H1 (cell line): ENCODE measurements around the gene TRO. TPM values are rescaled to one million over a fixed set of nuclear protein-coding genes. Genes with fewer than 3 reads are reported as not detected.

Experiments
- BCL11A ChIP-seq, 2 experiments: IDR thresholded peaks; one replicate each; pipeline ENCODE4 v1.6.1; 2011; ENCODE audit warnings: low read depth in 2 of 2, low read length in 2 of 2, mild to moderate bottlenecking in 2 of 2
- polyA plus RNA-seq, 7 experiments: library from polyadenylated mRNA; depleted of rRNA in 3 of 7; stranded (reverse) in 5 of 7; unstranded in 2 of 7; fragments of >200 nt in 5 of 7; fragments of 200-250 nt in 2 of 7; gene quantifications; 1 replicate in 5 of 7; 2 replicates in 1 of 7; 4 replicates in 1 of 7; pipeline versions ENCODE4 v1.2.1 to v1.2.3, GENCODE V29; 2011 to 2013; ENCODE audit warnings: missing spikeins in 2 of 7, mixed read lengths in 2 of 7
- total RNA-seq: library from RNA; stranded (reverse); fragmentation: NEBNext Ultra II Directional; extraction: Animal tissue kit (Norgen Biotek cat#: 25700); gene quantifications from 2 replicates; pipeline ENCODE4 v1.2.1, GENCODE V29; 2021
- TF ChIP-seq, protein P1 (sequence below): IDR thresholded peaks from 2 replicates; pipeline ENCODE4 v1.6.1; 2011; ENCODE audit warnings: low read depth, mild to moderate bottlenecking, low read length; ENCODE audit not compliant: insufficient read depth

The TRO gene
- total and polyA plus RNA-seq, 2 of the 8 experiments (the other 6 are each of a cell fraction or from before 2014, with no cell fraction given), result 49.5 to 57.6 TPM

DNA sequence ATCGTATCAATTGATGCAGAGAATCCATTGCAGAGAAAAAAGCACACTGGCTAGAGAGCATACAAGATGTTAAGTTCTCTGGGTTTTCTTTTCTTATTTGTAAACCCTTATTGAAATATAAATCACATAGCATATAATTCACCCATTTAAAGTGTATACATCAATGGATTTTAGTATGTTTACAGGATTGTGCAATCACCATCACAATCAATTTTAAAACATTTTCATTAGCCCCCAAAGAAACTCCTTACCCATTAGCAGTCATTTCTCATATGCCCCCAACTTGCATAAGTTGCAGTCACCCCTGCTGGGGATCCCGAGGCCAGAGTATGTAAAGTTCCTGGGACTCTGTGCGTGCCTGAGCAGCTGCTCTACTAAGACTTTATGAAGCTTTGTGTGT, 34.9 kb upstream of the TRO start (continued):
- TF ChIP-seq, protein P1, sequence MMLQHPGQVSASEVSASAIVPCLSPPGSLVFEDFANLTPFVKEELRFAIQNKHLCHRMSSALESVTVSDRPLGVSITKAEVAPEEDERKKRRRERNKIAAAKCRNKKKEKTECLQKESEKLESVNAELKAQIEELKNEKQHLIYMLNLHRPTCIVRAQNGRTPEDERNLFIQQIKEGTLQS, result no peak
- TF ChIP-seq BCL11A (IDR thresholded peaks at IDR 0.05; ENCODE audit: low read depth in 2 of 2, low read length in 2 of 2), result no peak
- TF ChIP-seq, all 59 proteins: peak for 0
